GM18502 (cell line): ENCODE results near the gene LSM10.

Experiments used
- ATAC-seq: cut with Tn5 transposase; IDR thresholded peaks from one replicate; pipeline ENCODE4 v1.9.1; 2021; ENCODE audit warnings: mild to moderate bottlenecking; ENCODE audit not compliant: unreplicated experiment, poor library complexity

LSM10 gene

DNA sequence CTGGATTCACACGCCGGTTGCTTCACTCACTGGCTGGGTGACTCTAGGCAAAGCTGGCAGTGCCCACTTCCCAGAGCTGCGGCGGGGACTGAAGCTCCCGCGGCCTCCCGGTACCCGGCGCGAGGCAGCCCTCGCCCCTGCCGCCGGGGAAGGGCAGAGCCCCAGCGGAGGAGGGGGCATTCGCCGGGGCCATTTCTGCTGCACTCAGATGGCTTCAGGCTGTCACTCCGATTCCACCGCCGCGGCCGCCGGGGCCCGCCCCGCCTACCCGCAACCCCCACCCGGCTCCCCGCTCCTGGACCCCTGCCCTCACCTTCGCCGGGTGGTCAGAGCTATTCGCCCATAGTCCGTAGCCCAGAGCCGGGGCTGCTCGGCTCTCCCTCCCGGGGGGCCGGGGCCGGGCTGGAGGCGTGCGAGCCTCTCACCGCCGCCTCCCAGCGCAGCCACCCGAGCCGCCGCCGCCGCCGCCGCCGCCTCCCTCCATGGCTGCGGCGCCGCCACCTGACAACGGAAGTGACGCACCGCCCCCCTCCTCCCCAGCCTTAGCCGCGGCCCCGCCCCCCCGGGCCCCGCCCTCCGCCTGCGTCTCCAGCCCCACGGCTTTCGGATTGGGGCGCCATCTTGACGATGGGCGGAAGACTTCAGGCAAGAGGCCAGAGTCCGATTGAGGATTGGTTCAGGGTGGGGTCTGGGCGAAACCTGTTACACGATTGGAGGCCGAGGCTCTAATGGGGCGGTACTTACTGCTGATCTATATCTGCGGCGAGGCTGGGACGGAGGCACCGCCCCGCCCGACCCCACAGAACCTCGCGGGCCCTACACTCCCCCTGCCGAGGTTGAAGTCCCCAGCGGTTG, 12.1 kb downstream of the LSM10 start, which contains the start of gene STK40:
Gene STK40, minus strand, starts transcription at position 515 of the 855 bp plus-strand sequence. CDS start 24,592 bp downstream, outside the sequence.
- ATAC-seq, result peak; percentile 79

- ATAC-seq, result no peak
These were observed 12.9 kb downstream of the LSM10 start for GRCh38 chr1:36384542-36385409.

DNA sequence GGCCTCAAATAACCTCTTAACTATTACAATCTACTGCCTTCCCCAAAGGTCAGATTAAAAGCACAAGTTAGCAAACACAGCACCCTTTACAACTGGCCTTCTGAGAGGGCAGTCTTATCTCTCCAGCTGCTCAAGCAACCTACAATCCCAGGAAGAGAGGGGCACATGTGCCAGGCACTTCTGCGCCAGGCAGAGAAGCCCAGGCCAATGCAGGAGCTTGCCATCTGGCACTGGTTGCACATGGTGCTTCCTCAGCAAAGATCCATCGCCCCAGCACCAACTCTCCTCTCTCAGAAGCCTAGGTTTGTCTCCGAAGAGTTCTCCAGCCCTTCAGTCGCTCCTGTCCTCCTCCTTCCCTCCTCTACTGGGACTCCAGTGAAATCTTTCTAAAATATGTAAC, 14.5 kb downstream of the LSM10 start:
- ATAC-seq, result no peak

DNA sequence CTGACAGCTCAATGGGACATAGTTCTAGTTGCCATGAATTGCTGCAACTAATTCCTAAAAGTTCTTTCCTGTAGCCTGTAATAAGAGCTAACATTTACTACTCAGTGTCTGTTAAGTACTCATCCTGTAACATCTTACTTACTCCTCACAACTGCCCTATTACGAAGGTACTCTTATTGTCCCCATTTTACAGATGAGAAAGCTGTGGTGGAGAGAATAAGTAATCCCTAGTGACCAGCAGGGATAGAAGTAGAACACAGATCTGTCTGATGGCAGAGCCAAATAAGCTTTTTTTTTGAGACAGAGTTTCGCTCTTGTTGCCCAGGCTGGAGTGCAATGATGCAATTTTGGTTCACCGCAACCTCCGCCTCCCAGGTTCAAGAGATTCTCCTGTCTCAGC, 15.0 kb downstream of the LSM10 start:
- no peak for ATAC-seq

- no peak for ATAC-seq
These were observed 15.5 kb downstream of the LSM10 start for GRCh38 chr1:36382231-36382630.

GRCh38 chr1:36381405-36381804, 16.3 kb downstream of the LSM10 start:
- ATAC-seq, result no peak

DNA sequence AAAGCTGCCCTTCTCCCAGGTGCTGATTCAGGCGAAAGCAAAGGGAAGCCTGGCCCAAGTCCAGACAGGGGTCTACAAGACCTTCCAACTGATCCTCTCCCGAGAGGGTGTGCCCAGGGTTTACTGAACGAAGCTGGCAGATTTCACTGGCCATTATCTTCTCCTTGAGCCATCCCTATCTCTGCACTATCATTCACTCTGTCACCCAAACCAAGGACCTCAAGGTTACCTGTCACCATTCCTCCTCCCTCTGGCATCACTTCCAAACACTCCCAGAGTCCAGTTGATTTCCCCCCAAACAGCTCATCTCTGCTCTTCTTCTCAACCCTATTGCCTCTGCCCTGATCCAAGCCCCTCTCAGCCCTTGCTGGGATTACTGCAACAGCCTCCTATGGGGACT, 16.9 kb downstream of the LSM10 start:
- no peak for ATAC-seq

DNA sequence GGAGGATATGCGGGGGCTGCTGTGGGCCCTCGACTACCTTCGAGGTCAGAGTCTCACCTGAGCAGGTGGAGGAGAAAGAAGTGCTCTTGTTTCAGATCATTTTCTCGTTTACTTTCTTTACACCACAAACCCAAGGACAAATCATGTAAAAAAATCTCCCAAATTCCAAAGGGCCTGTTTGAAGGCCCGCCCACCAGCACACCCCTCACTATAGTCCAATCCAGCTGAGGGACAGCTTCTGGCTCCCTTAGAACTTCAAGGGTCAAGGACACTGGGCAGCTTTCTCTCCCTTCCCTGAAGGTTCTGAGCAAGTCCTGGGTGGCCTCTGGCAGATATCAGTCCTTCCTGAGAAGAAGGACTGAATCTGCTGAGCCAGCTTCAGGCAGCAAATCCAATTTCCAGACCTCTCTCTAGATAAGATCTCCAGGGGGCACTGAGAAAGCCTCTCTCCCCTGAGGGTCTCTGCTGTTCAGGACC, 17.5 kb downstream of the LSM10 start:
- no peak for ATAC-seq

DNA sequence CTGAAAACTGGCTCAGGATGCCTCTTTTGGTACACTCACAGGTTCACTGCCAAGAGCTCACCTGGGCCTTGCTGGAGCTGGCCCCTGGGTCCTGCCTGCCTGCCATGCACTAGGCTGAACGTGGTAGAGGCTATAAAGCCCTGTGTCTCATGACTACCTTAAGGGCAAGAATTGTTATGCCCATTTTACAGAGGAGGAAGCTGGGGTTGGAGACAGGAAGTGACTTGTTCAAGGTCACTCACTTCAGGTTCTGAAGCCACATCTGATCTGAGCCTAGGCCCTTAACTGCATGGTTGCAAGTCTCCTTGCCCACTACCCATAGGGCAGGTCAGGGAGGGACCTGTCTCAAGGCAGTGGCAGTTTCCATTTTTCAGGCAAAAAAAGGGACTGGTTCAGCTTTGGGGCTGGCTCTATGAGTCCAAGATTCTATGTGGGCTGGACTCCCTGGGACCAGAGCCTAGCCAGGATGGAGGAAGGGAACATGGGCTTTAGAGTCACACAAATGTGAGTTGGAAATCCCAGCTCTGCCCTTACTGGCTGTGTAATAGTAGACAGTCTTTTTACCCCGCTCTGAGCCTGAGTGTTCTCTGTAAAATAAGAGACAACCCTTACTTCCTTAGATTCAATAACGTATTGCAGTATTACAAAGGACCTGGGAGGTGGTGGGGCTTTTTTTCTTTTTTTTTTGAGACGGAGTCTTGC, 19.8 kb downstream of the LSM10 start:
- no peak for ATAC-seq

DNA sequence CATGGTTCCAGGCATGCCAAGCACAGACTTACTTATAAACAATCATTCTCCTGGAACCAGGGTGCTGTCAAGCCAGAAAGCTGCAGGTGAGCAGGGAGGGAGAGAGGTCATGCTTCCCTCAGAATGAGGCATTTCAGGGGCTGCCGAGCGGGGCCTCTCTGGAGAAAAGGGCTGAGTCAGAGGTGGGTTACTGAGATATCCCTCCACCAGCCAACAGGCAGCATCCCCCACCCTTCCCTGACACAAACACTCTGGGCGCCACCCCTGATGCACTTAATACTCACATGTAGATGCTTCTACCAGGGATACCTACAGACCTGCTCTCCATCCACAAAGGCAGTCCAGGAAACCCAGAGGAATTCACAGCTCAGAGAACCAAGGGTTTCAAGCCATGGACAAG, 25.1 kb downstream of the LSM10 start:
- no peak for ATAC-seq

GRCh38 chr1:36369061-36369861, 28.4 kb downstream of the LSM10 start:
- no peak for ATAC-seq

DNA sequence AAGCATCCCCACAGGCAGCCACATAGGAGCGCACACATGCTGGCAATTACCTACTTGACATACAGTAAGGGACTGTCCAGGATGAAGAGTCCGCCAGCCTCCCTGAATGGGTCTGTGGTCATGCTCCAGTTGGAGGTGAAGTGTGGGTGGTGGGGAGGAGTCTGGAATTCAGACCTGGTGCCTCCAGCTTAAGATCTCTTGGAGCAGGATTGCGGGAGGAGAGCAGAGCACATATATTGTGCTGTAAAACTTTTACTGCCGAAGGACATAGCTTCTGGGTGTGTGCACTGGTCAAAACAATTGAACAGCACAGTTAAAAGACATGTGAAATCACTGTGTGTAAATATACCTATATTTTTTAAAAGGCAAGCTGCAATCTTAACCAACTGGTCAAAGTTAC, 29.9 kb downstream of the LSM10 start:
- no peak for ATAC-seq

DNA sequence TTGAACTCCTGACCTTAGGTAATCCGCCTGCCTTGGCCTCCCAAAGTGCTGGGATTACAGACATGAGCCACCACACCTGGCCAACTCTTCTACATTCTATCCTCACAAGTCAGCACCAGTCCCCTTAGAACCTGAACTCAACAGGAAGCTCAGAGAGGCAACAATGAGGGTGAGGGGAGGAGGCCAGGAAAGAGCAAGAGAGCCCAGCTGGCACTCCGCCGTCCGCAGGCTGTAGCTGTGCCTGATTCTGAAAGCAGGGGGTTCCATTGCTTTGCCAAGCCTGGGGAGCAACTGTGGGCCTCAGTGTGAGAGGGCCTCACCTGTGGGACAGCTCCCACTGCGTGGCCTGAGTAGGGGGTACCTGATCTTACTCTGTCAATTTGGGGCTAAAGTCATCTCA, 30.6 kb downstream of the LSM10 start:
- ATAC-seq, result no peak

- no peak for ATAC-seq
These were observed 31.5 kb downstream of the LSM10 start for GRCh38 chr1:36366091-36366661.

GRCh38 chr1:36365381-36365780, 32.3 kb downstream of the LSM10 start:
- ATAC-seq, result no peak

DNA sequence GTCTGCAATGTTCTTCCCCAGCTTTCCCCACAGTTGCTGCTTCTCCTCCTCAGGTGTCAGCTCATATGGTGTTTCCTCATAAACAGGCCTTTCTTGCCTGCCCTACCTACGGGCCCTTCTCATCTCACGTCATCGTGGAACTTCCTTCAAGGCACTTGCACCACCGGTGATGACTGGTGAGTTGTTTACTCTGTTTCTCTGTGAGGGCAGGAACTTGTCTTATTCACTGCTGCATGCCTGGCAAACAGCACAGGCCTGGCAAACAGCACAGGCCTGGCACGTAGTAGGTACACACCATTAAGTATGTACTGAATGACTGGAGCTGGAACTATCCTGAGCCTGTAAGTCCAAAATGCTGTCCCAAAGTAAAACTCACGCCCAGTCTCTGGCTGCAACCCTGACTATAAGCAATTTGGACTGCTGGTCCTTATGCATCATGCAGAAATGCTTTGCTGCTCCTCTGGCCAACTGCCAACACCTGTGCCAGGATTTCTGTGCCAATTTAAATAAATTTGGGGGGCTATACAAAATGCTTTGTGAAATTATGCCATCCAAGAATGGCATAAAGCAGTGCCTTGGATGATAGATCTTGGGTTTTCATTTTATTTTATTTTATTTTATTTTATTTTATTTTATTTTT, 37.7 kb downstream of the LSM10 start:
- no peak for ATAC-seq

GRCh38 chr1:36359383-36359782, 38.3 kb downstream of the LSM10 start:
- ATAC-seq, result no peak

DNA sequence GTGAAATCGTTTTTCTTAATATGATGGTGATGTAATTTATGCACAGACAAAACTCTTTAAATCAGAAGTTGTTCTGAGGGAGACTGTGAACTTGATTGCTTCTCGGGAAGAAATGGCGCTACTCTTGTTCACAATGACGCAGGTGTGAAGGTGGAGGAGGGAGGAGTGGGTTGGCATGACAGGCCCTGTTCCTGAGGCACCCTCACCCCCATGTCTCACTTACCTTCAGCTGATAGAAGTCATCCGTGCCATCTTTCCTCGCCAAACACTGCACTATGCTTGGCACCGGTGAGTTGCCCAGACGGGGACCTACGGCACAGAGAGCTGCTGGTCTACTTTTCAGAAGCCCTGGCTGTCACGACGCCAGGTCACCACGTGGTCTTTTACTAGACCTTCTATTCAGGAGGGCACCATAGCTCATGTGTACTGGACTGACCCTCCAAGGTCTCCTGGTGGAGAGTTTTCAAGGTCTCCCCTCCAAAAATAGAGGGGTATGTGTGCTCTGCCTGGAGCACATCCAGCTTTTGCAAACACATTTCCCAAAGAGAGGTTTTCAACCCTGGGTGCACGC, 39.1 kb downstream of the LSM10 start:
- ATAC-seq, result no peak

GRCh38 chr1:36355811-36356210, 41.9 kb downstream of the LSM10 start:
- ATAC-seq, result no peak
